Adrenal gland (tissue), 12 donors: ENCODE results near the gene PTPA. TPM values are rescaled to one million over a fixed set of nuclear protein-coding genes. Genes with fewer than 3 reads are reported as not detected.
"Not testable (repeated sequence)": the region's sequence is repeated elsewhere in the genome, so short reads cannot be mapped to it uniquely, and the experiment has no call there.

Experiments used
- DNase-seq, 7 donors: peaks; one replicate each; pipeline ENCODE4 v3.0.0-alpha.2; 2019 to 2020
- H3K27ac ChIP-seq, 5 donors: fragments of 200-600 bp; sonication (generic) in 4 of 5; 1 replicate in 3 of 5; 2 replicates in 2 of 5; pipeline versions ENCODE4 v1.5.1 to v1.8.0; 2016 to 2020; ENCODE audit warnings: mild to moderate bottlenecking in 1 of 5
- H3K27me3 ChIP-seq: fragments of 200-600 bp; 2 replicates; pipeline ENCODE4 v1.8.0; 2021
- H3K36me3 ChIP-seq, 2 donors: fragments of 200-600 bp; replicated peaks in 1 of 2; 1 replicate in 1 of 2; 2 replicates in 1 of 2; pipeline versions ENCODE4 v1.5.1 to v1.8.0; 2018 to 2022
- H3K4me1 ChIP-seq, 2 donors: fragments of 200-600 bp; replicated peaks in 1 of 2; 1 replicate in 1 of 2; 2 replicates in 1 of 2; pipeline versions ENCODE4 v1.5.1 to v1.8.0; 2018 to 2021
- H3K4me3 ChIP-seq, 4 donors: fragments of 200-600 bp; sonication (generic) in 3 of 4; one replicate each; pipeline ENCODE4 v1.5.1; 2016 to 2018
- H3K9me3 ChIP-seq, 3 donors: fragments of 200-600 bp; sonication (generic) in 1 of 3; replicated peaks in 1 of 3; 1 replicate in 2 of 3; 2 replicates in 1 of 3; pipeline versions ENCODE4 v1.5.1 to v1.8.0; 2016 to 2021
- POLR2A ChIP-seq, 2 donors: fragments of 450-650 bp; IDR thresholded peaks; one replicate each; pipeline ENCODE4 v1.6.1; 2017; ENCODE audit warnings: antibody characterized with exemption in 2 of 2, mild to moderate bottlenecking in 2 of 2, moderate library complexity in 1 of 2
- WGBS, 4 donors: extraction: QIAGEN DNeasy Blood & Tissue Kit in 2 of 4; methylation state at CpG; one replicate each; pipeline versions ENCODE4 v1.1.5 to v1.1.7; 2013 to 2017; 5-methylcytosine and 5-hydroxymethylcytosine counted together
- intact Hi-C, 2 donors: fragments of 100-400 bp; cut with DNase I; formaldehyde crosslinking; loops; one replicate each; pipeline versions ENCODE4 v1.14.1 to v1.15.0; 2022 to 2023
- polyA plus RNA-seq, 3 donors: library from polyadenylated mRNA; stranded (reverse); fragments of 200-250 nt in 2 of 3; fragments of 350-450 nt in 1 of 3; fragmentation: Illumina TruSeq in 1 of 3; extraction: RNeasy Lipid Tissue Mini Kit (QIAGEN cat#74804) in 1 of 3; gene quantifications; one replicate each; pipeline ENCODE4 v1.2.3, GENCODE V29; 2013 to 2014
- total RNA-seq, 9 donors: library from RNA; depleted of rRNA in 4 of 9; stranded (reverse); fragments of >200 nt in 4 of 9; fragments of 120-200 nt in 1 of 9; fragmentation: NEBNext Ultra II Directional in 1 of 9; extraction: Animal tissue kit (Norgen Biotek cat#: 25700) in 1 of 9; gene quantifications; one replicate each; pipeline versions ENCODE4 v1.1.0 to v1.2.4, GENCODE V29; 2013 to 2023
- TF ChIP-seq, protein P1 (sequence below), 6 experiments: fragments of 450-650 bp in 4 of 6; fragments of 200-600 bp in 2 of 6; sonication (generic) in 1 of 6; IDR thresholded peaks; 1 replicate in 5 of 6; 2 replicates in 1 of 6; pipeline versions ENCODE4 v1.5.1 to v1.8.0; 2016 to 2021; ENCODE audit warnings: antibody characterized with exemption in 6 of 6, mild to moderate bottlenecking in 2 of 6, moderate library complexity in 1 of 6
- donor health status: healthy with polysubstance abuse.
- donor health status: Bipolar disorder and iron deficiency.
- donor health status: DM: yes; HTN: yes; CAD: no.
- donor health status: DM: no; HTN: no; CAD: no.
- donor health status: DM: no; HTN: no; CAD: no.
- donor health status: DM: yes; HTN: yes; CAD: no.

Gene PTPA
- total and polyA plus RNA-seq, 12 donors: 71.3 to 248 (median 130) TPM

DNA sequence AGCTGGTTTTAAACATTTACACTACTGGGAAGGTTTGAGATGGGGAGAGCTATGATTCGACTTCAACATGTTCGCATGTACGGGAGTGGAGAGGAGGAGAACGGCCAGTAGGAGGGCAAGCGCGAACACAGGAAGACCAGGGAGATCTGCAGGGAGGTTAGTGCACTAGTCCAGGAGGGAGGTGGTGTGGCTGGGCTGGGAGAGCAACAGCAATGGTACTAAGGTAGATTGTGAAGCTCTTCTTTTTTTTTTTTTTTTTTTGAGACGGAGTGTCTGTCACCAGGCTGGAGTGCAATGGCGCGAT is 50.3 kb downstream of the PTPA start:
- TF ChIP-seq, protein P1, sequence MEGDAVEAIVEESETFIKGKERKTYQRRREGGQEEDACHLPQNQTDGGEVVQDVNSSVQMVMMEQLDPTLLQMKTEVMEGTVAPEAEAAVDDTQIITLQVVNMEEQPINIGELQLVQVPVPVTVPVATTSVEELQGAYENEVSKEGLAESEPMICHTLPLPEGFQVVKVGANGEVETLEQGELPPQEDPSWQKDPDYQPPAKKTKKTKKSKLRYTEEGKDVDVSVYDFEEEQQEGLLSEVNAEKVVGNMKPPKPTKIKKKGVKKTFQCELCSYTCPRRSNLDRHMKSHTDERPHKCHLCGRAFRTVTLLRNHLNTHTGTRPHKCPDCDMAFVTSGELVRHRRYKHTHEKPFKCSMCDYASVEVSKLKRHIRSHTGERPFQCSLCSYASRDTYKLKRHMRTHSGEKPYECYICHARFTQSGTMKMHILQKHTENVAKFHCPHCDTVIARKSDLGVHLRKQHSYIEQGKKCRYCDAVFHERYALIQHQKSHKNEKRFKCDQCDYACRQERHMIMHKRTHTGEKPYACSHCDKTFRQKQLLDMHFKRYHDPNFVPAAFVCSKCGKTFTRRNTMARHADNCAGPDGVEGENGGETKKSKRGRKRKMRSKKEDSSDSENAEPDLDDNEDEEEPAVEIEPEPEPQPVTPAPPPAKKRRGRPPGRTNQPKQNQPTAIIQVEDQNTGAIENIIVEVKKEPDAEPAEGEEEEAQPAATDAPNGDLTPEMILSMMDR (IDR thresholded peaks at IDR 0.05): no peak
- no peak for TF ChIP-seq POLR2A (IDR thresholded peaks at IDR 0.05)
- no peaks in the 10 kb centered on the region for H3K9me3 ChIP-seq
- no peak overlapping the region for H3K4me3 ChIP-seq
- peaks cover 0 to 2% of the 10 kb centered on the region in 2 donors for H3K4me1 ChIP-seq
- H3K27me3 ChIP-seq: no peaks in the 10 kb centered on the region
- WGBS, 4 donors: 95 to 98% (median 97%) methylated on average over 8 to 9 of the region's 9 CpGs
- DNase-seq: no peak
- intact Hi-C loops: no loop called here
- H3K36me3 ChIP-seq: no peaks in the 10 kb centered on the region
- no peak overlapping the region for H3K27ac ChIP-seq

GRCh38 chr9:129162497-129163197 is 51.4 kb downstream of the PTPA start:
- Histone ChIP-seq H3K27me3 (no peaks in the 10 kb centered on the region), H3K9me3 (no peaks in the 10 kb centered on the region), H3K36me3 (no peaks in the 10 kb centered on the region), H3K4me1 (peaks cover 11 to 12% of the 10 kb centered on the region in 2 donors), H3K4me3 (no peak overlapping the region), H3K27ac (no peak overlapping the region)
- intact Hi-C loops: no loop called here
- 88 to 94% (median 91%) methylated on average over 11 of the region's 11 CpGs for WGBS, 4 donors
- TF ChIP-seq, protein P1 (IDR thresholded peaks at IDR 0.05): no peak
- no peak for TF ChIP-seq POLR2A (IDR thresholded peaks at IDR 0.05)
- no peak for DNase-seq

DNA sequence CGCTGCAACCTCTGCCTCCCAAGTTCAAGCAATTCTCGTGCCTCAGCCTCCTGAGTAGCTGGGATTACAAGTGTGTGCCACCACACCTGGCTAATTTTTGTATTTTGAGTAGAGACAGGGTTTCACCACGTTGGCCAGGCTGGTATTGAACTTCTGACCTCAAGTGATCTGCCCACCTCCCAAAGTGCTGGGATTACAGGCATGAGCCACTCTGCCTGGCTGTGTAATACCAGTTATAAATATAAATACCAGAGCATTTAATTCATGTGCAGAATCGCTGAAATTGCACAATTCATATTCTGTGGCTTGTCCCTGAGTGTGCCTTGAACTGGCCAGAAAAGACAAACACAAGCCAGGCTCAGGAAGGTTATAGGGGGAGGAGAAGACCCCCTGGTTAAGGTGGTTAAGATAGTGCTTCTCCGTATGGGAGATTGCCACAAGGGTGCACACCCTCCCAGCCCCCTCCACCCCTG is 52.0 kb downstream of the PTPA start:
- H3K9me3 ChIP-seq, H3K4me3 ChIP-seq, H3K27me3 ChIP-seq, intact Hi-C loops, H3K36me3 ChIP-seq, DNase-seq: not testable (repeated sequence)
- Histone ChIP-seq H3K4me1 (peaks cover 14 to 18% of the 10 kb centered on the region in 2 donors), H3K27ac (peak overlapping the region in 1 of 5 donors; percentile 68)
- 63 to 73% (median 70%) methylated on average over 5 of the region's 5 CpGs for WGBS, 4 donors

DNA sequence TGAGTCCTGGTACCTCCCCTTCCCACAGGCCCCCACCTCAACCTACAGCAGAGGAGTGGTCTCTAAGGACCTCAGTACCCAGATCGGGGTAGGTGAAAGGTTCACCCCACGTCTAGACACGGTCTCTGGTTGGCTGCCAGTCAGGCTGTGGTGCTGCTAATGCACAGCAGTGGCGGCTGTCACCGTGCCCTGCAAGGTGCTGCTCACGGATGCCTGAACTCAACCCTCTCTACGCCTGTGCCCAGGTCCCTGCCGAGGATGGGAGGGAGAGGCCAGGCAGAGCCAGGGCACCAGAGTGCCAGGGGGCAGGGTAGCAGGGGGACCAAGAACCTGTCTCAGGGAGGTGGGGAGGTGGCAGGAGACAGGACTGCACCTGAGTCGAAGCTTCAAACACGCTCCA is 52.5 kb downstream of the PTPA start:
- peak overlapping the region in 2 of 5 donors; percentile 47 to 68 for H3K27ac ChIP-seq
- TF ChIP-seq, protein P1 (IDR thresholded peaks at IDR 0.05): no peak
- no peak for TF ChIP-seq POLR2A (IDR thresholded peaks at IDR 0.05)
- no peak for DNase-seq
- no peaks in the 10 kb centered on the region for H3K27me3 ChIP-seq
- intact Hi-C loops: no loop called here
- WGBS, 4 donors: 89 to 95% (median 92%) methylated on average over 9 to 10 of the region's 10 CpGs
- H3K36me3 ChIP-seq: no peaks in the 10 kb centered on the region
- no peaks in the 10 kb centered on the region for H3K9me3 ChIP-seq
- peaks cover 14 to 22% of the 10 kb centered on the region in 2 donors for H3K4me1 ChIP-seq
- no peak overlapping the region for H3K4me3 ChIP-seq
